ENCODE measurements around the gene CSPG4. TPM values are rescaled to one million over a fixed set of nuclear protein-coding genes. Genes with fewer than 3 reads are reported as not detected.
A peak's percentile ranks its signal among the peaks of the same experiment; 100 is the strongest.
"Not testable (repeated sequence)": the region's sequence is repeated elsewhere in the genome, so short reads cannot be mapped to it uniquely, and the experiment has no call there.

The CSPG4 gene
- total RNA-seq, 1 donor from 2014 or later: 5.4 TPM

GRCh38 chr15:75733761-75734651 is 21.4 kb upstream of the CSPG4 start:
- Mint-ChIP-seq H3K4me3 (no peak overlapping the region), H3K36me3 (ENCODE audit: low read depth) (no peaks in the 10 kb centered on the region), H3K27me3 (ENCODE audit: low read depth) (peaks cover 8% of the 10 kb centered on the region), H3K9me3 (no peaks in the 10 kb centered on the region), H3K4me1 (peaks cover 36% of the 10 kb centered on the region), H3K27ac (ENCODE audit: unreplicated experiment) (no peak overlapping the region)
- TF ChIP-seq CTCF (conservative IDR thresholded peaks at IDR 0.05): no peak
- DNase-seq (ENCODE audit: low read depth, low spot score): no peak

- Mint-ChIP-seq H3K36me3 (ENCODE audit: low read depth) (no peaks in the 10 kb centered on the region), H3K27ac (ENCODE audit: unreplicated experiment) (no peak overlapping the region), H3K4me1 (peaks cover 35% of the 10 kb centered on the region), H3K4me3 (peak overlapping the region; percentile 64), H3K9me3 (no peaks in the 10 kb centered on the region), H3K27me3 (ENCODE audit: low read depth) (peaks cover 8% of the 10 kb centered on the region)
- DNase-seq (ENCODE audit: low read depth, low spot score): peak; percentile 89
- peak; percentile 76 for TF ChIP-seq CTCF (conservative IDR thresholded peaks at IDR 0.05)
Observed at GRCh38 chr15:75732809-75733451, 20.3 kb upstream of the CSPG4 start.

GRCh38 chr15:75732177-75732808 is 19.6 kb upstream of the CSPG4 start:
- H3K27me3 Mint-ChIP-seq (ENCODE audit: low read depth): peaks cover 7% of the 10 kb centered on the region
- TF ChIP-seq CTCF (conservative IDR thresholded peaks at IDR 0.05): no peak
- DNase-seq (ENCODE audit: low read depth, low spot score): no peak
- H3K4me1 Mint-ChIP-seq: peaks cover 29% of the 10 kb centered on the region
- no peak overlapping the region for H3K4me3 Mint-ChIP-seq
- peak overlapping the region; percentile 84 for H3K27ac Mint-ChIP-seq (ENCODE audit: unreplicated experiment)
- H3K36me3 Mint-ChIP-seq (ENCODE audit: low read depth): no peaks in the 10 kb centered on the region
- H3K9me3 Mint-ChIP-seq: no peaks in the 10 kb centered on the region

DNA sequence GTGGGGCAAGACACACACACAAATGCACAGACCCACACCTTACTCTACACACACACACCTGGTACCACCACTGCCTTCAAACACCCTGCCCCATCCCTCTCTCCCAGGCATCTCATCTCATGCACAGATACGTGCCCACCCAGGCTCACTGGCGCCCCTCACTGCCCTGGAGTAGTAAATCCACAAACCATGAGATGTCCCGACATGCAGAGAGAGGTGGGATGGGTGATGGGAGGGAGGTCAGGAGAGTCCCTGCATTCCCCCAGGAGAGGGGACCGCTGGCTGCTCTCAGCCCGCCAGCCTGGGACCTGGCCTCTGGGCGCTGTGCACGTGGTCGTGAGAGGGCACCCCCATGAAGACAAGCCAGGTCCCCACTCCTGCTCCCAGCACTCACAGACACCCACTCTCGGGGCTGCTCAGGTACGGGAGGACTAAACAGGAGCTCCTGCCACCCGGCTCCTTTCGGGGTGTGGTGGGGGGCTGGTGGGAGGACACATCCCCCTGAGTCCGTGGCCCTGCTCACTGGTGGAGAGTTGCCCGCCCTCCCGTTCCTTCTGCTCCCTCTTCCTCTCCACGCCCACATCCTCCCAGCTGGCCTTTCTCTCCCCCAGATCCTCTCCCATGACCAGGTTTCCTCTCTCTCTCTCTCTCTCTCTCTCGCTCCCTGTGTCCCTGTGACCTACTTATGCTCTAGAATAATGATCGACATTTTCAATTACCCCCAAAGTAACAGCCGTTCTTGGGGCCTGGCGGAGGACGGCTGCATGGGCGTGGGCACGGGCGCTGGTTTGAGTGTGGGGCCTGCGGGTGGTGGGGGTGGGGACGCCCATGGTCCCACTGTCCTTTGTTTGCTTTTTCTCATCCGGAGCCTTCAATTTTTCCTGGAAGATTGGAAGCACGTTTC is 18.9 kb upstream of the CSPG4 start:
- no peak for DNase-seq (ENCODE audit: low read depth, low spot score)
- Mint-ChIP-seq H3K27ac (ENCODE audit: unreplicated experiment) (peak overlapping the region; percentile 84), H3K4me1 (peaks cover 21% of the 10 kb centered on the region)

GRCh38 chr15:75730376-75731247 is 18.0 kb upstream of the CSPG4 start:
- DNase-seq (ENCODE audit: low read depth, low spot score); H3K36me3 Mint-ChIP-seq (ENCODE audit: low read depth); H3K4me3 Mint-ChIP-seq; H3K9me3 Mint-ChIP-seq; H3K27me3 Mint-ChIP-seq (ENCODE audit: low read depth): not testable (repeated sequence)
- Mint-ChIP-seq H3K4me1 (peaks cover 21% of the 10 kb centered on the region), H3K27ac (ENCODE audit: unreplicated experiment) (peak overlapping the region; percentile 50)

More for the DNA sequence above, 18.9 kb upstream of the CSPG4 start:
- Mint-ChIP-seq H3K27me3 (ENCODE audit: low read depth) (no peaks in the 10 kb centered on the region), H3K9me3 (no peaks in the 10 kb centered on the region), H3K36me3 (ENCODE audit: low read depth) (no peaks in the 10 kb centered on the region), H3K4me3 (no peak overlapping the region)
- no peak for TF ChIP-seq CTCF (conservative IDR thresholded peaks at IDR 0.05)

All from neural crest cell (in vitro differentiated cells).